WTC11 (cell line): ENCODE data around the gene ZNF407.

Source experiments
- ATF1 ChIP-seq: sonication (generic); formaldehyde crosslinking; IDR thresholded peaks from 2 replicates; pipeline ENCODE4 v1.8.1; 2023; ENCODE audit warnings: mild to moderate bottlenecking, moderate library complexity, missing genetic modification reagents
- FOXJ3 ChIP-seq: sonication (generic); formaldehyde crosslinking; IDR thresholded peaks from 2 replicates; pipeline ENCODE4 v1.9.0; 2021; ENCODE audit warnings: missing genetic modification reagents, mild to moderate bottlenecking, borderline replicate concordance
- IRF2 ChIP-seq: sonication (generic); formaldehyde crosslinking; IDR thresholded peaks from 2 replicates; pipeline ENCODE4 v1.8.0; 2022; ENCODE audit warnings: low read depth, missing genetic modification reagents, borderline replicate concordance
- NFYB ChIP-seq: sonication (generic); formaldehyde crosslinking; conservative IDR thresholded peaks from 2 replicates; pipeline ENCODE4 v1.8.0; 2022; ENCODE audit warnings: low read depth, missing genetic modification reagents
- NR3C1 ChIP-seq: sonication (generic); formaldehyde crosslinking; conservative IDR thresholded peaks from 2 replicates; pipeline ENCODE4 v1.8.1; 2023; ENCODE audit warnings: low read depth, mild to moderate bottlenecking, missing genetic modification reagents
- ZNF121 ChIP-seq: sonication (generic); formaldehyde crosslinking; IDR thresholded peaks from 2 replicates; pipeline ENCODE4 v1.8.0; 2023; ENCODE audit warnings: missing genetic modification reagents
- TF ChIP-seq, protein P1 (sequence below): fragments of 200-600 bp; IDR thresholded peaks from 2 replicates; pipeline ENCODE4 v1.8.0; 2022; ENCODE audit warnings: antibody characterized with exemption
- TF ChIP-seq, protein P2 (sequence below): sonication (generic); formaldehyde crosslinking; conservative IDR thresholded peaks from 2 replicates; pipeline ENCODE4 v1.8.1; 2022; ENCODE audit warnings: mild to moderate bottlenecking, missing genetic modification reagents
- TF ChIP-seq, protein P3 (sequence below): sonication (generic); formaldehyde crosslinking; IDR thresholded peaks from 2 replicates; pipeline ENCODE4 v1.8.0; 2022; ENCODE audit warnings: mild to moderate bottlenecking, missing genetic modification reagents

DNA sequence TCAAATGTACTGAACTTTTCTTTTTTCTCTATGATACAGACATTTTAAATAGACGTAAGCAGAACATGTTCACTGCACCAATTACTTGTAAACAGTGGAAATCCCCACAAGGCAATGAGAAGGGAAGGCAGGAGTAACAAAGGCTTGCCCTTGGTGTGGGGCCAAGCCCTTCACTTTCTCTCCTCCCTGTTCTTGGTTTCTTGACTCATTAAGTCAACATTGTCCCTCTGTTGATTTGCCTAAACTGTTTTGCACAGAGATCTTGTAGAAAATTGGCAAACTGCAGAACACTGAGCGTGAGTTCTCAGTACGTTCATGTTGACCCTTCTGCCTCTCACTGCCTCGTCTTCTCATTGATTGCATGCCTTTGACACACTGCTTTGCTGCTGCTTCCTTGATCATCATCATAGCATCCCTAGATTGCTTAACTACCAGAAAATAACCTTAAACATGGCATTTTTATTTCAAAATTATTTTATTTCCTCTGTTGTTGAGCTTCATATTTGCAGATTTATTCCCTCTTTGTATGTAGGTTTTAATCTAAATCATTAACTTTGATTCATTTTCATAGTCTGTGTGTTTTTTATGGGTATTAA is 353.6 kb downstream of the ZNF407 start:
- TF ChIP-seq IRF2 (CRISPR knock-in tag) (no peak), NR3C1 (no peak), ATF1 (CRISPR knock-in tag) (no peak), NFYB (CRISPR knock-in tag) (no peak), ZNF121 (CRISPR knock-in tag) (no peak), FOXJ3 (CRISPR knock-in tag) (no peak)
- TF ChIP-seq, protein P1, sequence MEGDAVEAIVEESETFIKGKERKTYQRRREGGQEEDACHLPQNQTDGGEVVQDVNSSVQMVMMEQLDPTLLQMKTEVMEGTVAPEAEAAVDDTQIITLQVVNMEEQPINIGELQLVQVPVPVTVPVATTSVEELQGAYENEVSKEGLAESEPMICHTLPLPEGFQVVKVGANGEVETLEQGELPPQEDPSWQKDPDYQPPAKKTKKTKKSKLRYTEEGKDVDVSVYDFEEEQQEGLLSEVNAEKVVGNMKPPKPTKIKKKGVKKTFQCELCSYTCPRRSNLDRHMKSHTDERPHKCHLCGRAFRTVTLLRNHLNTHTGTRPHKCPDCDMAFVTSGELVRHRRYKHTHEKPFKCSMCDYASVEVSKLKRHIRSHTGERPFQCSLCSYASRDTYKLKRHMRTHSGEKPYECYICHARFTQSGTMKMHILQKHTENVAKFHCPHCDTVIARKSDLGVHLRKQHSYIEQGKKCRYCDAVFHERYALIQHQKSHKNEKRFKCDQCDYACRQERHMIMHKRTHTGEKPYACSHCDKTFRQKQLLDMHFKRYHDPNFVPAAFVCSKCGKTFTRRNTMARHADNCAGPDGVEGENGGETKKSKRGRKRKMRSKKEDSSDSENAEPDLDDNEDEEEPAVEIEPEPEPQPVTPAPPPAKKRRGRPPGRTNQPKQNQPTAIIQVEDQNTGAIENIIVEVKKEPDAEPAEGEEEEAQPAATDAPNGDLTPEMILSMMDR = no peak
- TF ChIP-seq, protein P2, sequence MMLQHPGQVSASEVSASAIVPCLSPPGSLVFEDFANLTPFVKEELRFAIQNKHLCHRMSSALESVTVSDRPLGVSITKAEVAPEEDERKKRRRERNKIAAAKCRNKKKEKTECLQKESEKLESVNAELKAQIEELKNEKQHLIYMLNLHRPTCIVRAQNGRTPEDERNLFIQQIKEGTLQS = no peak
- TF ChIP-seq, protein P3, sequence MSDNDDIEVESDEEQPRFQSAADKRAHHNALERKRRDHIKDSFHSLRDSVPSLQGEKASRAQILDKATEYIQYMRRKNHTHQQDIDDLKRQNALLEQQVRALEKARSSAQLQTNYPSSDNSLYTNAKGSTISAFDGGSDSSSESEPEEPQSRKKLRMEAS = no peak
